VCaP (cell line): ENCODE results near the gene SERPIND1.

Experiments used
- H3K27ac ChIP-seq: fragments of 450-650 bp; 2 replicates; pipeline ENCODE4 v1.5.1; 2017
- CTCF ChIP-seq: fragments of 450-650 bp; conservative IDR thresholded peaks from 2 replicates; pipeline ENCODE4 v1.5.1; 2017; ENCODE audit warnings: mild to moderate bottlenecking, moderate library complexity

SERPIND1 gene

GRCh38 chr22:20802922-20803553 is 29.1 kb downstream of the SERPIND1 start:
- H3K27ac ChIP-seq: no peak overlapping the region

GRCh38 chr22:20803696-20804324 is 29.9 kb downstream of the SERPIND1 start:
- peak; percentile 76 for TF ChIP-seq CTCF
- H3K27ac ChIP-seq: no peak overlapping the region

More at GRCh38 chr22:20802922-20803553, 29.1 kb downstream of the SERPIND1 start:
- no peak for TF ChIP-seq CTCF

- H3K27ac ChIP-seq: no peak overlapping the region
- TF ChIP-seq CTCF: no peak
Observed at GRCh38 chr22:20804650-20805049, 30.7 kb downstream of the SERPIND1 start.

GRCh38 chr22:20805972-20806471 is 32.1 kb downstream of the SERPIND1 start:
- no peak for TF ChIP-seq CTCF
- no peak overlapping the region for H3K27ac ChIP-seq

- no peak overlapping the region for H3K27ac ChIP-seq
- TF ChIP-seq CTCF: no peak
Observed at GRCh38 chr22:20807315-20807752, 33.4 kb downstream of the SERPIND1 start.

GRCh38 chr22:20808844-20809243 is 34.9 kb downstream of the SERPIND1 start:
- no peak overlapping the region for H3K27ac ChIP-seq
- TF ChIP-seq CTCF: no peak

- H3K27ac ChIP-seq: no peak overlapping the region
- no peak for TF ChIP-seq CTCF
Observed at GRCh38 chr22:20809538-20810185, 35.7 kb downstream of the SERPIND1 start.
